ENCODE results near the gene HPN. TPM values are rescaled to one million over a fixed set of nuclear protein-coding genes. Genes with fewer than 3 reads are reported as not detected.
"Not testable (repeated sequence)": the region's sequence is repeated elsewhere in the genome, so short reads cannot be mapped to it uniquely, and the experiment has no call there.

Gene HPN
- total RNA-seq, 1 experiment from 2014 or later, result not detected

GRCh38 chr19:35021016-35021415, 20.5 kb upstream of the HPN start:
- in situ Hi-C loops (cut with HindIII; ENCODE audit: low pct_unique_long_range_greater_than_20kb, low sequenced_read_pairs), result no loop called here
- no peak for DNase-seq (ENCODE audit: low read depth, low spot score)

- in situ Hi-C loops (cut with HindIII; ENCODE audit: low pct_unique_long_range_greater_than_20kb, low sequenced_read_pairs), result no loop called here
- DNase-seq (ENCODE audit: low read depth, low spot score), result no peak
These were observed 19.9 kb upstream of the HPN start for GRCh38 chr19:35021596-35021995.

- no peak for DNase-seq (ENCODE audit: low read depth, low spot score)
- in situ Hi-C loops (cut with HindIII; ENCODE audit: low pct_unique_long_range_greater_than_20kb, low sequenced_read_pairs), result no loop called here
These were observed 19.1 kb upstream of the HPN start for GRCh38 chr19:35022460-35022859.

- in situ Hi-C loops (cut with HindIII; ENCODE audit: low pct_unique_long_range_greater_than_20kb, low sequenced_read_pairs), result no loop called here
- DNase-seq (ENCODE audit: low read depth, low spot score), result no peak
These were observed 18.1 kb upstream of the HPN start for GRCh38 chr19:35023428-35023827.

- in situ Hi-C loops (cut with HindIII; ENCODE audit: low pct_unique_long_range_greater_than_20kb, low sequenced_read_pairs), result no loop called here
- DNase-seq (ENCODE audit: low read depth, low spot score), result no peak
These were observed 17.4 kb upstream of the HPN start for GRCh38 chr19:35024095-35024494.

GRCh38 chr19:35025969-35026368, 15.6 kb upstream of the HPN start:
- no peak for DNase-seq (ENCODE audit: low read depth, low spot score)
- in situ Hi-C loops (cut with HindIII; ENCODE audit: low pct_unique_long_range_greater_than_20kb, low sequenced_read_pairs), result no loop called here

GRCh38 chr19:35026418-35026817, 15.1 kb upstream of the HPN start:
- no peak for DNase-seq (ENCODE audit: low read depth, low spot score)
- in situ Hi-C loops (cut with HindIII; ENCODE audit: low pct_unique_long_range_greater_than_20kb, low sequenced_read_pairs), result no loop called here

GRCh38 chr19:35027009-35027408, 14.5 kb upstream of the HPN start:
- DNase-seq (ENCODE audit: low read depth, low spot score), result no peak

GRCh38 chr19:35027851-35028599, 13.5 kb upstream of the HPN start:
- peak; percentile 8 for DNase-seq (ENCODE audit: low read depth, low spot score)
- in situ Hi-C loops (cut with HindIII; ENCODE audit: low pct_unique_long_range_greater_than_20kb, low sequenced_read_pairs), result no loop called here

More at GRCh38 chr19:35027009-35027408, 14.5 kb upstream of the HPN start:
- in situ Hi-C loops (cut with HindIII; ENCODE audit: low pct_unique_long_range_greater_than_20kb, low sequenced_read_pairs), result no loop called here

- DNase-seq (ENCODE audit: low read depth, low spot score); in situ Hi-C loops (cut with HindIII; ENCODE audit: low pct_unique_long_range_greater_than_20kb, low sequenced_read_pairs): not testable (repeated sequence)
These were observed 13.0 kb upstream of the HPN start for GRCh38 chr19:35028600-35028885.

- in situ Hi-C loops (cut with HindIII; ENCODE audit: low pct_unique_long_range_greater_than_20kb, low sequenced_read_pairs); DNase-seq (ENCODE audit: low read depth, low spot score): not testable (repeated sequence)
These were observed 12.2 kb upstream of the HPN start for GRCh38 chr19:35029275-35029736.

GRCh38 chr19:35029737-35030256, 11.7 kb upstream of the HPN start:
- no peak for DNase-seq (ENCODE audit: low read depth, low spot score)
- in situ Hi-C loops (cut with HindIII; ENCODE audit: low pct_unique_long_range_greater_than_20kb, low sequenced_read_pairs), result no loop called here

GRCh38 chr19:35030257-35031071, 11.1 kb upstream of the HPN start, which contains the start of gene SCN1B:
TSS of gene SCN1B (plus strand) at chr19:35030470. CDS start at chr19:35030821, 351 bp downstream.
- peak; percentile 42 for DNase-seq (ENCODE audit: low read depth, low spot score)
- in situ Hi-C loops (cut with HindIII; ENCODE audit: low pct_unique_long_range_greater_than_20kb, low sequenced_read_pairs), result no loop called here

GRCh38 chr19:35031072-35031881, 10.2 kb upstream of the HPN start:
- DNase-seq (ENCODE audit: low read depth, low spot score), result no peak
- in situ Hi-C loops (cut with HindIII; ENCODE audit: low pct_unique_long_range_greater_than_20kb, low sequenced_read_pairs), result no loop called here

- DNase-seq (ENCODE audit: low read depth, low spot score), result no peak
- in situ Hi-C loops (cut with HindIII; ENCODE audit: low pct_unique_long_range_greater_than_20kb, low sequenced_read_pairs), result no loop called here
These were observed 9.1 kb upstream of the HPN start for GRCh38 chr19:35032356-35032865.

- DNase-seq (ENCODE audit: low read depth, low spot score), result no peak
- in situ Hi-C loops (cut with HindIII; ENCODE audit: low pct_unique_long_range_greater_than_20kb, low sequenced_read_pairs), result no loop called here
These were observed 8.2 kb upstream of the HPN start for GRCh38 chr19:35033067-35034004.
